IMR-90 (cell line): ENCODE results near the gene GSTA2.
"Not testable (repeated sequence)": the region's sequence is repeated elsewhere in the genome, so short reads cannot be mapped to it uniquely, and the experiment has no call there.

Experiments used
- CTCF ChIP-seq: conservative IDR thresholded peaks from 2 replicates; pipeline ENCODE4 v1.5.1; 2012; ENCODE audit warnings: mild to moderate bottlenecking, low read depth, low read length, improper control_type of control experiment
- MXI1 ChIP-seq: IDR thresholded peaks from 2 replicates; pipeline ENCODE4 v1.6.1; 2012; ENCODE audit warnings: low read depth, mild to moderate bottlenecking, low read length, moderate library complexity, borderline replicate concordance
- POLR2A ChIP-seq: IDR thresholded peaks from 2 replicates; pipeline ENCODE4 v1.6.1; 2012; ENCODE audit warnings: mild to moderate bottlenecking, low read depth, low read length
- RAD21 ChIP-seq: IDR thresholded peaks from 2 replicates; pipeline ENCODE4 v1.6.1; 2012; ENCODE audit warnings: low read length, improper control_type of control experiment
- RCOR1 ChIP-seq: IDR thresholded peaks from 2 replicates; pipeline ENCODE4 v1.6.1; 2012; ENCODE audit warnings: mild to moderate bottlenecking, low read length, improper control_type of control experiment; ENCODE audit not compliant: insufficient replicate concordance
- RFX5 ChIP-seq: IDR thresholded peaks from 2 replicates; pipeline ENCODE4 v1.8.0; 2012; ENCODE audit warnings: low read depth, mild to moderate bottlenecking, low read length, moderate library complexity

- TF ChIP-seq RCOR1, RFX5, MXI1, RAD21, CTCF, POLR2A: not testable (repeated sequence)
Measured at GRCh38 chr6:52704781-52705502, 58.3 kb downstream of the GSTA2 start.
